Measurements from ENCODE around the gene PGLYRP3.

DNA sequence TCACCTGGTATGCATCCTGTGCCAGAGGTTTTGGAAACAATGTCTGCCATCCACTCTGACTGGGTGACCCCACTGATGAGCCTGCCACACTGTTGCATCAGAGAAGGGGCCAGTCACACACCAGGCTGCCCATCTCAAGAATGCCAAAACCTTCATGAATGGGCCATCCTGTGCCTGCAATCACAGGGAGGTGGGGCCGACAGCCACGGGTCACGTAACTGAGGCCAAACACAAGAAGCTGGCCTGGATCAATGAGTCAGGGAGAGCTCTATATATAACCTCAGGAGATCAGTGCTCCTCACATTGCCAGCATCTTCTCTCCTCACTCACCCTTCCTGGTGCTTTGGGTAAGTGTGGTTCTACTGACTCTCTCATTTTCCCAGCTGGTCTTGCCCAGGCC, 53.4 kb downstream of the PGLYRP3 start, which contains the start of gene LORICRIN:
- no peak for TF ChIP-seq RAD21 (IDR thresholded peaks at IDR 0.05; ENCODE audit: low read depth)
- TF ChIP-seq, protein P1, sequence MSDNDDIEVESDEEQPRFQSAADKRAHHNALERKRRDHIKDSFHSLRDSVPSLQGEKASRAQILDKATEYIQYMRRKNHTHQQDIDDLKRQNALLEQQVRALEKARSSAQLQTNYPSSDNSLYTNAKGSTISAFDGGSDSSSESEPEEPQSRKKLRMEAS (IDR thresholded peaks at IDR 0.05): no peak
- TF ChIP-seq, protein P2, sequence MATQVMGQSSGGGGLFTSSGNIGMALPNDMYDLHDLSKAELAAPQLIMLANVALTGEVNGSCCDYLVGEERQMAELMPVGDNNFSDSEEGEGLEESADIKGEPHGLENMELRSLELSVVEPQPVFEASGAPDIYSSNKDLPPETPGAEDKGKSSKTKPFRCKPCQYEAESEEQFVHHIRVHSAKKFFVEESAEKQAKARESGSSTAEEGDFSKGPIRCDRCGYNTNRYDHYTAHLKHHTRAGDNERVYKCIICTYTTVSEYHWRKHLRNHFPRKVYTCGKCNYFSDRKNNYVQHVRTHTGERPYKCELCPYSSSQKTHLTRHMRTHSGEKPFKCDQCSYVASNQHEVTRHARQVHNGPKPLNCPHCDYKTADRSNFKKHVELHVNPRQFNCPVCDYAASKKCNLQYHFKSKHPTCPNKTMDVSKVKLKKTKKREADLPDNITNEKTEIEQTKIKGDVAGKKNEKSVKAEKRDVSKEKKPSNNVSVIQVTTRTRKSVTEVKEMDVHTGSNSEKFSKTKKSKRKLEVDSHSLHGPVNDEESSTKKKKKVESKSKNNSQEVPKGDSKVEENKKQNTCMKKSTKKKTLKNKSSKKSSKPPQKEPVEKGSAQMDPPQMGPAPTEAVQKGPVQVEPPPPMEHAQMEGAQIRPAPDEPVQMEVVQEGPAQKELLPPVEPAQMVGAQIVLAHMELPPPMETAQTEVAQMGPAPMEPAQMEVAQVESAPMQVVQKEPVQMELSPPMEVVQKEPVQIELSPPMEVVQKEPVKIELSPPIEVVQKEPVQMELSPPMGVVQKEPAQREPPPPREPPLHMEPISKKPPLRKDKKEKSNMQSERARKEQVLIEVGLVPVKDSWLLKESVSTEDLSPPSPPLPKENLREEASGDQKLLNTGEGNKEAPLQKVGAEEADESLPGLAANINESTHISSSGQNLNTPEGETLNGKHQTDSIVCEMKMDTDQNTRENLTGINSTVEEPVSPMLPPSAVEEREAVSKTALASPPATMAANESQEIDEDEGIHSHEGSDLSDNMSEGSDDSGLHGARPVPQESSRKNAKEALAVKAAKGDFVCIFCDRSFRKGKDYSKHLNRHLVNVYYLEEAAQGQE (IDR thresholded peaks at IDR 0.05; ENCODE audit: low read depth): no peak
- no peak for TF ChIP-seq FOXM1 (IDR thresholded peaks at IDR 0.05; ENCODE audit: borderline replicate concordance, low read depth)
- TF ChIP-seq EP300 (IDR thresholded peaks at IDR 0.05; ENCODE audit: borderline replicate concordance): no peak

Measured in Ishikawa (cell line).